GM19023 (cell line): ENCODE data around the gene ACACB.
"Not testable (repeated sequence)": the region's sequence is repeated elsewhere in the genome, so short reads cannot be mapped to it uniquely, and the experiment has no call there.

Experiments
- ATAC-seq: cut with Tn5 transposase; IDR thresholded peaks from one replicate; pipeline ENCODE4 v1.9.1; 2021; ENCODE audit warnings: mild to moderate bottlenecking, moderate library complexity; ENCODE audit not compliant: unreplicated experiment

The ACACB gene

GRCh38 chr12:109139360-109139759 is 23.0 kb downstream of the ACACB start:
- no peak for ATAC-seq

- ATAC-seq = no peak
Observed at GRCh38 chr12:109139791-109140190, 23.4 kb downstream of the ACACB start.

- no peak for ATAC-seq
Observed at GRCh38 chr12:109140560-109140959, 24.2 kb downstream of the ACACB start.

- no peak for ATAC-seq
Observed at GRCh38 chr12:109144224-109144623, 27.8 kb downstream of the ACACB start.

GRCh38 chr12:109147126-109147525 is 30.7 kb downstream of the ACACB start:
- not testable (repeated sequence) for ATAC-seq

- no peak for ATAC-seq
Observed at GRCh38 chr12:109147954-109148353, 31.6 kb downstream of the ACACB start.

- no peak for ATAC-seq
Observed at GRCh38 chr12:109150124-109150640, 33.8 kb downstream of the ACACB start.

- ATAC-seq = no peak
Observed at GRCh38 chr12:109151457-109151856, 35.1 kb downstream of the ACACB start.

- ATAC-seq = no peak
Observed at GRCh38 chr12:109153821-109154441, 37.5 kb downstream of the ACACB start.

GRCh38 chr12:109154451-109155438 is 38.4 kb downstream of the ACACB start:
- ATAC-seq = peak; percentile 81

GRCh38 chr12:109156036-109156435 is 39.6 kb downstream of the ACACB start:
- no peak for ATAC-seq

GRCh38 chr12:109156586-109156985 is 40.2 kb downstream of the ACACB start:
- no peak for ATAC-seq

GRCh38 chr12:109157986-109158385 is 41.6 kb downstream of the ACACB start:
- no peak for ATAC-seq

GRCh38 chr12:109160433-109160832 is 44.0 kb downstream of the ACACB start:
- ATAC-seq = no peak

- no peak for ATAC-seq
Observed at GRCh38 chr12:109160873-109161272, 44.5 kb downstream of the ACACB start.

GRCh38 chr12:109162551-109162950 is 46.2 kb downstream of the ACACB start:
- ATAC-seq = no peak

- ATAC-seq = no peak
Observed at GRCh38 chr12:109163167-109163566, 46.8 kb downstream of the ACACB start.

- no peak for ATAC-seq
Observed at GRCh38 chr12:109165599-109165998, 49.2 kb downstream of the ACACB start.

- ATAC-seq = no peak
Observed at GRCh38 chr12:109166371-109166770, 50.0 kb downstream of the ACACB start.

GRCh38 chr12:109167781-109168180 is 51.4 kb downstream of the ACACB start:
- no peak for ATAC-seq

- ATAC-seq = no peak
Observed at GRCh38 chr12:109169262-109169661, 52.9 kb downstream of the ACACB start.

GRCh38 chr12:109169686-109170085 is 53.3 kb downstream of the ACACB start:
- ATAC-seq = no peak
